MV-4-11 (cell line): Measurements from ENCODE around the gene CHEK2.
"Not testable (repeated sequence)": the region's sequence is repeated elsewhere in the genome, so short reads cannot be mapped to it uniquely, and the experiment has no call there.

Experiments
- DNase-seq: peaks from one replicate; lab custom pipeline; 2025; lab: John Stamatoyannopoulos, UW

Gene CHEK2

GRCh38 chr22:28741785-28742561, at the start of gene CHEK2, which contains the start of gene HSCB:
CHEK2 (minus strand) TSS chr22:28741820; CDS start chr22:28734721, 7,099 bp downstream.
HSCB (plus strand) TSS chr22:28742039; CDS start chr22:28742096, 57 bp downstream.
- DNase-seq, result peak; percentile 99

GRCh38 chr22:28791124-28791523, 49.5 kb upstream of the CHEK2 start:
- no peak for DNase-seq

- no peak for DNase-seq
Observed at GRCh38 chr22:28788601-28789000, 47.0 kb upstream of the CHEK2 start.

GRCh38 chr22:28783786-28784671, 42.4 kb upstream of the CHEK2 start:
- DNase-seq, result peak; percentile 51

GRCh38 chr22:28780296-28780695, 38.7 kb upstream of the CHEK2 start:
- DNase-seq, result no peak

- DNase-seq, result no peak
Observed at GRCh38 chr22:28779833-28780232, 38.2 kb upstream of the CHEK2 start.

- no peak for DNase-seq
Observed at GRCh38 chr22:28774378-28774777, 32.8 kb upstream of the CHEK2 start.

GRCh38 chr22:28773461-28773867, 31.8 kb upstream of the CHEK2 start:
- DNase-seq, result peak; percentile 53

GRCh38 chr22:28772633-28773460, 31.2 kb upstream of the CHEK2 start, which contains the start of gene CCDC117:
CCDC117 (plus strand) TSS chr22:28772695; CDS start chr22:28772850, 155 bp downstream.
- peak; percentile 92 for DNase-seq

- DNase-seq, result no peak
Observed at GRCh38 chr22:28771195-28771791, 29.7 kb upstream of the CHEK2 start.

- DNase-seq, result no peak
Observed at GRCh38 chr22:28769394-28770085, 27.9 kb upstream of the CHEK2 start.

GRCh38 chr22:28768701-28769393, 27.2 kb upstream of the CHEK2 start:
- no peak for DNase-seq

GRCh38 chr22:28766628-28767027, 25.0 kb upstream of the CHEK2 start:
- DNase-seq, result no peak

GRCh38 chr22:28762000-28762399, 20.4 kb upstream of the CHEK2 start:
- DNase-seq, result not testable (repeated sequence)

- no peak for DNase-seq
Observed at GRCh38 chr22:28761449-28761755, 19.8 kb upstream of the CHEK2 start.

- DNase-seq, result peak; percentile 82
Observed at GRCh38 chr22:28759861-28760560, 18.4 kb upstream of the CHEK2 start.

GRCh38 chr22:28754512-28754911, 12.9 kb upstream of the CHEK2 start:
- not testable (repeated sequence) for DNase-seq

GRCh38 chr22:28750471-28750881, 8.9 kb upstream of the CHEK2 start:
- no peak for DNase-seq

- no peak for DNase-seq
Observed at GRCh38 chr22:28743852-28744251, 2.2 kb upstream of the CHEK2 start.

- DNase-seq, result no peak
Observed at GRCh38 chr22:28742562-28742962, 942 bp upstream of the CHEK2 start.
